H9 (cell line): ENCODE measurements around the gene APBB2. TPM values are rescaled to one million over a fixed set of nuclear protein-coding genes. Genes with fewer than 3 reads are reported as not detected.

Source experiments
- DNase-seq: peaks from one replicate; pipeline ENCODE4 v3.0.0-alpha.2; 2017
- H2AFZ ChIP-seq: one replicate; pipeline ENCODE4 v1.6.1; 2013; ENCODE audit warnings: mild to moderate bottlenecking, low read length, control low read depth, moderate library complexity
- H2AK5ac ChIP-seq: 2 replicates; pipeline ENCODE4 v1.6.1; 2013; ENCODE audit warnings: low read length, control low read depth, mixed read lengths; ENCODE audit not compliant: insufficient read length
- H2BK120ac ChIP-seq: one replicate; pipeline ENCODE4 v1.6.1; 2013; ENCODE audit warnings: low read depth, mild to moderate bottlenecking, low read length, control low read depth, inconsistent platforms; ENCODE audit not compliant: poor library complexity, severe bottlenecking
- H2BK12ac ChIP-seq: 2 replicates; pipeline ENCODE4 v1.6.1; 2013; ENCODE audit warnings: low read length, control low read depth, mixed read lengths, low read depth; ENCODE audit not compliant: insufficient read length
- H2BK15ac ChIP-seq: 2 replicates; pipeline ENCODE4 v1.6.1; 2013; ENCODE audit warnings: low read depth, low read length, control low read depth
- H2BK20ac ChIP-seq: one replicate; pipeline ENCODE4 v1.6.1; 2013; ENCODE audit warnings: low read depth, mild to moderate bottlenecking, low read length, control low read depth, inconsistent platforms; ENCODE audit not compliant: poor library complexity, severe bottlenecking
- H2BK5ac ChIP-seq: 2 replicates; pipeline ENCODE4 v1.6.1; 2013; ENCODE audit warnings: low read length, control low read depth, mixed read lengths; ENCODE audit not compliant: insufficient read length
- H3K14ac ChIP-seq: 2 replicates; pipeline ENCODE4 v1.6.1; 2013; ENCODE audit warnings: low read length, control low read depth; ENCODE audit not compliant: insufficient read depth
- H3K18ac ChIP-seq: 2 replicates; pipeline ENCODE4 v1.6.1; 2013; ENCODE audit warnings: low read depth, mild to moderate bottlenecking, mixed read lengths, low read length, control low read depth; ENCODE audit not compliant: insufficient read length
- H3K23ac ChIP-seq: 2 replicates; pipeline ENCODE4 v1.6.1; 2013; ENCODE audit warnings: low read length, control low read depth, mixed read lengths, low read depth; ENCODE audit not compliant: insufficient read length
- H3K23me2 ChIP-seq: 2 replicates; pipeline ENCODE4 v1.6.1; 2013; ENCODE audit warnings: low read depth, mild to moderate bottlenecking, mixed read lengths, low read length, control low read depth; ENCODE audit not compliant: insufficient read length, poor library complexity, severe bottlenecking
- H3K27ac ChIP-seq: 2 replicates; pipeline ENCODE4 v1.5.1; 2013; ENCODE audit warnings: low read length, control low read depth, mixed read lengths, low read depth; ENCODE audit not compliant: insufficient read length
- H3K27me3 ChIP-seq: 2 replicates; pipeline ENCODE4 v1.6.1; 2013; ENCODE audit warnings: low read length, control low read depth, inconsistent platforms; ENCODE audit not compliant: insufficient read depth
- H3K4ac ChIP-seq: 2 replicates; pipeline ENCODE4 v1.6.1; 2013; ENCODE audit warnings: low read depth, mild to moderate bottlenecking, control low read depth, inconsistent platforms, low read length, moderate library complexity
- H3K4me1 ChIP-seq: 2 replicates; pipeline ENCODE4 v1.6.1; 2013; ENCODE audit warnings: low read length, control low read depth, inconsistent platforms; ENCODE audit not compliant: insufficient read depth
- H3K4me2 ChIP-seq: 2 replicates; pipeline ENCODE4 v1.6.1; 2013; ENCODE audit warnings: low read length, control low read depth, mixed read lengths; ENCODE audit not compliant: insufficient read length, insufficient read depth
- H3K56ac ChIP-seq: 2 replicates; pipeline ENCODE4 v1.6.1; 2013; ENCODE audit warnings: low read depth, mild to moderate bottlenecking, mixed read lengths, low read length, control low read depth; ENCODE audit not compliant: insufficient read length
- H3K79me1 ChIP-seq: 2 replicates; pipeline ENCODE4 v1.6.1; 2013; ENCODE audit warnings: low read depth, mild to moderate bottlenecking, moderate library complexity, low read length, control low read depth, inconsistent platforms; ENCODE audit not compliant: insufficient read depth, poor library complexity, severe bottlenecking
- H3K79me2 ChIP-seq: 2 replicates; pipeline ENCODE4 v1.6.1; 2013; ENCODE audit warnings: low read length, control low read depth, inconsistent platforms; ENCODE audit not compliant: insufficient read depth
- H3K9ac ChIP-seq: 2 replicates; pipeline ENCODE4 v1.6.1; 2013; ENCODE audit warnings: low read length, control low read depth, mixed read lengths; ENCODE audit not compliant: insufficient read length; ENCODE audit errors: extremely low read depth
- H3K9me3 ChIP-seq: one replicate; pipeline ENCODE4 v1.6.1; 2013; ENCODE audit warnings: low read depth, low read length, inconsistent platforms; ENCODE audit not compliant: control insufficient read depth
- H3T11ph ChIP-seq: one replicate; pipeline ENCODE4 v1.6.1; 2013; ENCODE audit warnings: mild to moderate bottlenecking, low read length, control low read depth, inconsistent platforms
- H4K20me1 ChIP-seq: one replicate; pipeline ENCODE4 v1.6.1; 2013; ENCODE audit not compliant: control insufficient read depth, insufficient read length, insufficient read depth
- H4K5ac ChIP-seq: 2 replicates; pipeline ENCODE4 v1.6.1; 2013; ENCODE audit warnings: low read depth, mild to moderate bottlenecking, mixed read lengths, low read length, control low read depth; ENCODE audit not compliant: insufficient read length
- H4K8ac ChIP-seq: replicated peaks from 2 replicates; pipeline ENCODE4 v1.6.1; 2013; ENCODE audit warnings: low read length, control low read depth, mixed read lengths, low read depth; ENCODE audit not compliant: insufficient read length
- H4K91ac ChIP-seq: 2 replicates; pipeline ENCODE4 v1.6.1; 2013; ENCODE audit warnings: low read depth, mild to moderate bottlenecking, moderate library complexity, mixed read lengths, low read length, control low read depth; ENCODE audit not compliant: insufficient read length
- H3K27ac Mint-ChIP-seq, 3 experiments: 2 replicates in 2 of 3; 3 replicates in 1 of 3; pipeline ENCODE4 v1.8.0; 2020 to 2021; ENCODE audit warnings: mixed read lengths in 3 of 3, mild to moderate bottlenecking in 1 of 3, moderate library complexity in 1 of 3
- H3K27me3 Mint-ChIP-seq: 2 replicates; pipeline ENCODE4 v1.8.0; 2021; ENCODE audit warnings: low read depth, mild to moderate bottlenecking, moderate library complexity, mixed read lengths
- H3K36me3 Mint-ChIP-seq, 3 experiments: 2 replicates in 2 of 3; 3 replicates in 1 of 3; pipeline ENCODE4 v1.8.0; 2020 to 2021; ENCODE audit warnings: low read depth in 3 of 3, mixed read lengths in 3 of 3; ENCODE audit not compliant: insufficient read depth in 1 of 3
- H3K4me1 Mint-ChIP-seq, 2 experiments: 2 replicates each; pipeline ENCODE4 v1.8.0; 2020; ENCODE audit warnings: mixed read lengths in 2 of 2
- H3K4me3 Mint-ChIP-seq, 2 experiments: 2 replicates in 1 of 2; 3 replicates in 1 of 2; pipeline ENCODE4 v1.8.0; 2020 to 2021; ENCODE audit warnings: mild to moderate bottlenecking in 2 of 2, mixed read lengths in 2 of 2, moderate library complexity in 1 of 2
- H3K9me3 Mint-ChIP-seq, 2 experiments: 2 replicates in 1 of 2; 3 replicates in 1 of 2; pipeline ENCODE4 v1.8.0; 2020; ENCODE audit warnings: mild to moderate bottlenecking in 2 of 2, mixed read lengths in 2 of 2, moderate library complexity in 1 of 2
- CTCF ChIP-seq: fragments of 200-600 bp; sonication (generic); conservative IDR thresholded peaks from 3 replicates; pipeline ENCODE4 v1.8.0; 2021; ENCODE audit warnings: antibody characterized with exemption, mild to moderate bottlenecking
- WGBS: extraction: QIAGEN DNeasy Blood & Tissue Kit; methylation state at CpG from one replicate; pipeline ENCODE4 v1.1.7; 2013; ENCODE audit warnings: missing lambda C conversion rate, low lambda C conversion rate, mixed read lengths; ENCODE audit not compliant: insufficient read length; ENCODE audit errors: extremely low coverage; 5-methylcytosine and 5-hydroxymethylcytosine counted together
- total RNA-seq: library from RNA; stranded (reverse); gene quantifications from 2 replicates; pipeline ENCODE4 v1.2.1, GENCODE V29; 2021

The APBB2 gene
- total RNA-seq, 1 experiment from 2014 or later = 39.6 TPM

GRCh38 chr4:41080976-41081375 lies 133.4 kb downstream of the APBB2 start:
- no peak overlapping the region for H3K27ac ChIP-seq
- no peak overlapping the region for H2BK15ac ChIP-seq
- no peaks in the 10 kb centered on the region for H4K20me1 ChIP-seq
- Mint-ChIP-seq H3K9me3 (peaks cover 2% of the 10 kb centered on the region in 2 experiments; a peak in 4 of 5 replicates), H3K4me3 (no peak overlapping the region), H3K27ac (no peak overlapping the region), H3K27me3 (no peaks in the 10 kb centered on the region), H3K36me3 (peaks cover 0 to 3% (median 0%) of the 10 kb centered on the region in 3 experiments; a peak in 3 of 7 replicates), H3K4me1 (peaks cover 15% of the 10 kb centered on the region in 2 experiments)
- H3K27me3 ChIP-seq = no peaks in the 10 kb centered on the region
- H3K23me2 ChIP-seq = no peaks in the 10 kb centered on the region
- no peak overlapping the region for H2BK20ac ChIP-seq
- no CpG with 5 or more reads among the region's 4 CpGs for WGBS
- H3K79me2 ChIP-seq = no peaks in the 10 kb centered on the region
- no peak overlapping the region for H3K4me2 ChIP-seq
- no peak overlapping the region for H2AFZ ChIP-seq
- H3K9ac ChIP-seq = no peak overlapping the region
- H3K9me3 ChIP-seq = no peaks in the 10 kb centered on the region
- H3K79me1 ChIP-seq = no peaks in the 10 kb centered on the region
- no peak overlapping the region for H4K8ac ChIP-seq
- no peak overlapping the region for H4K5ac ChIP-seq
- DNase-seq = no peak
- no peak overlapping the region for H3K4ac ChIP-seq
- H3T11ph ChIP-seq = no peak overlapping the region
- no peak overlapping the region for H3K23ac ChIP-seq
- no peak for TF ChIP-seq CTCF
- H2BK5ac ChIP-seq = no peak overlapping the region
- H2BK12ac ChIP-seq = no peak overlapping the region
- H2AK5ac ChIP-seq = no peak overlapping the region
- no peak overlapping the region for H3K18ac ChIP-seq
- no peak overlapping the region for H3K14ac ChIP-seq
- H2BK120ac ChIP-seq = no peak overlapping the region
- no peak overlapping the region for H3K56ac ChIP-seq
- H3K4me1 ChIP-seq = peaks cover 4% of the 10 kb centered on the region; the same call in 1 of the 2 replicates
- no peak overlapping the region for H4K91ac ChIP-seq
